HEK293 (cell line): ENCODE results near the gene LMBR1.

Source experiments
- FEZF1 ChIP-seq: fragments of 450-650 bp; formaldehyde crosslinking; IDR thresholded peaks from 2 replicates; pipeline ENCODE4 v1.5.1; 2016; ENCODE audit warnings: missing biosample characterization, missing genetic modification characterization
- GFI1B ChIP-seq: fragments of 450-650 bp; formaldehyde crosslinking; IDR thresholded peaks from 2 replicates; pipeline ENCODE4 v1.5.1; 2016; ENCODE audit warnings: missing biosample characterization, missing genetic modification characterization
- HIC1 ChIP-seq: fragments of 450-650 bp; formaldehyde crosslinking; IDR thresholded peaks from 2 replicates; pipeline ENCODE4 v1.5.1; 2016; ENCODE audit warnings: missing biosample characterization, missing genetic modification characterization
- HOXA7 ChIP-seq: sonication (generic); formaldehyde crosslinking; IDR thresholded peaks from 2 replicates; pipeline ENCODE4 v1.8.1; 2022; ENCODE audit warnings: missing genetic modification reagents, borderline replicate concordance
- KLF1 ChIP-seq: fragments of 450-650 bp; formaldehyde crosslinking; IDR thresholded peaks from 2 replicates; pipeline ENCODE4 v1.5.1; 2016; ENCODE audit warnings: missing biosample characterization, missing genetic modification characterization
- PATZ1 ChIP-seq: fragments of 450-650 bp; formaldehyde crosslinking; IDR thresholded peaks from 2 replicates; pipeline ENCODE4 v1.5.1; 2016; ENCODE audit warnings: missing biosample characterization, missing genetic modification characterization
- ZBTB17 ChIP-seq: fragments of 450-650 bp; formaldehyde crosslinking; IDR thresholded peaks from 2 replicates; pipeline ENCODE4 v1.5.1; 2016; ENCODE audit warnings: missing biosample characterization, missing genetic modification characterization
- ZBTB21 ChIP-seq: fragments of 450-650 bp; formaldehyde crosslinking; IDR thresholded peaks from 2 replicates; pipeline ENCODE4 v1.5.1; 2017; ENCODE audit warnings: missing biosample characterization, missing genetic modification characterization
- ZBTB26 ChIP-seq: fragments of 450-650 bp; formaldehyde crosslinking; optimal IDR thresholded peaks from 2 replicates; pipeline ENCODE3; 2016; ENCODE audit warnings: missing biosample characterization, mild to moderate bottlenecking, missing genetic modification characterization
- ZFHX2 ChIP-seq: fragments of 450-650 bp; formaldehyde crosslinking; conservative IDR thresholded peaks from 2 replicates; pipeline ENCODE4 v1.5.1; 2016; ENCODE audit warnings: missing biosample characterization, missing genetic modification characterization
- ZNF148 ChIP-seq: fragments of 450-650 bp; formaldehyde crosslinking; IDR thresholded peaks from 2 replicates; pipeline ENCODE4 v1.5.0; 2017; ENCODE audit warnings: missing biosample characterization, missing genetic modification characterization, borderline replicate concordance
- ZNF202 ChIP-seq: fragments of 450-650 bp; formaldehyde crosslinking; IDR thresholded peaks from 2 replicates; pipeline ENCODE4 v1.5.1; 2016; ENCODE audit warnings: missing biosample characterization, missing genetic modification characterization, borderline replicate concordance
- ZNF292 ChIP-seq: fragments of 450-650 bp; formaldehyde crosslinking; IDR thresholded peaks from 2 replicates; pipeline ENCODE4 v1.5.1; 2016; ENCODE audit warnings: low read depth, missing biosample characterization, missing genetic modification characterization, borderline replicate concordance
- ZNF311 ChIP-seq: fragments of 450-650 bp; formaldehyde crosslinking; IDR thresholded peaks from 2 replicates; pipeline ENCODE4 v1.5.1; 2017; ENCODE audit warnings: missing biosample characterization, missing genetic modification characterization, borderline replicate concordance
- ZNF366 ChIP-seq: fragments of 450-650 bp; formaldehyde crosslinking; conservative IDR thresholded peaks from 2 replicates; pipeline ENCODE4 v1.5.1; 2016; ENCODE audit warnings: missing biosample characterization, missing genetic modification characterization
- ZNF394 ChIP-seq: fragments of 450-650 bp; formaldehyde crosslinking; IDR thresholded peaks from 2 replicates; pipeline ENCODE4 v1.5.1; 2016; ENCODE audit warnings: missing biosample characterization, missing genetic modification characterization, mild to moderate bottlenecking, moderate library complexity, borderline replicate concordance
- ZNF404 ChIP-seq: fragments of 450-650 bp; formaldehyde crosslinking; IDR thresholded peaks from 2 replicates; pipeline ENCODE4 v1.5.1; 2017; ENCODE audit warnings: missing biosample characterization, missing genetic modification characterization
- ZNF433 ChIP-seq: fragments of 450-650 bp; formaldehyde crosslinking; IDR thresholded peaks from 2 replicates; pipeline ENCODE4 v1.5.1; 2016; ENCODE audit warnings: missing biosample characterization, missing genetic modification characterization, low read depth
- ZNF501 ChIP-seq: fragments of 450-650 bp; formaldehyde crosslinking; IDR thresholded peaks from 2 replicates; pipeline ENCODE4 v1.5.1; 2016; ENCODE audit warnings: missing biosample characterization, missing genetic modification characterization
- ZNF544 ChIP-seq: fragments of 450-650 bp; formaldehyde crosslinking; IDR thresholded peaks from 2 replicates; pipeline ENCODE4 v1.5.0; 2017; ENCODE audit warnings: missing biosample characterization, missing genetic modification characterization
- ZNF549 ChIP-seq: fragments of 450-650 bp; IDR thresholded peaks from 2 replicates; pipeline ENCODE4 v1.5.1; 2018; ENCODE audit warnings: missing biosample characterization, missing genetic modification characterization, mild to moderate bottlenecking, inconsistent platforms, moderate library complexity
- ZNF555 ChIP-seq: fragments of 450-650 bp; formaldehyde crosslinking; conservative IDR thresholded peaks from 2 replicates; pipeline ENCODE4 v1.5.1; 2017; ENCODE audit warnings: missing biosample characterization, mild to moderate bottlenecking, missing genetic modification characterization, inconsistent platforms
- ZNF560 ChIP-seq: fragments of 450-650 bp; formaldehyde crosslinking; IDR thresholded peaks from 2 replicates; pipeline ENCODE4 v1.5.1; 2017; ENCODE audit warnings: missing biosample characterization, missing genetic modification characterization, borderline replicate concordance
- ZNF624 ChIP-seq: fragments of 450-650 bp; formaldehyde crosslinking; IDR thresholded peaks from 2 replicates; pipeline ENCODE4 v1.5.1; 2017; ENCODE audit warnings: missing biosample characterization, missing genetic modification characterization
- ZNF626 ChIP-seq: fragments of 450-650 bp; sonication (Bioruptor Pico); formaldehyde crosslinking; IDR thresholded peaks from 2 replicates; pipeline ENCODE4 v1.5.1; 2018; ENCODE audit warnings: missing biosample characterization, missing genetic modification characterization, inconsistent platforms
- ZNF692 ChIP-seq: fragments of 450-650 bp; formaldehyde crosslinking; IDR thresholded peaks from 2 replicates; pipeline ENCODE4 v1.5.1; 2016; ENCODE audit warnings: missing biosample characterization, missing genetic modification characterization
- ZNF776 ChIP-seq: fragments of 450-650 bp; formaldehyde crosslinking; IDR thresholded peaks from 2 replicates; pipeline ENCODE4 v1.5.0; 2017; ENCODE audit warnings: missing biosample characterization, missing genetic modification characterization, borderline replicate concordance
- ZNF777 ChIP-seq: fragments of 450-650 bp; formaldehyde crosslinking; IDR thresholded peaks from 2 replicates; pipeline ENCODE4 v1.5.1; 2017; ENCODE audit warnings: missing biosample characterization, missing genetic modification characterization, borderline replicate concordance

LMBR1 gene

GRCh38 chr7:156927571-156928405, 34.8 kb upstream of the LMBR1 start (continued):
- no peak for TF ChIP-seq HIC1 (tag by site-specific recombination)
- TF ChIP-seq PATZ1 (tag by site-specific recombination): peak; percentile 33; the same call in 1 of the 2 replicates
- TF ChIP-seq ZNF776: no peak
- TF ChIP-seq ZNF549 (tag by site-specific recombination): no peak
- no peak for TF ChIP-seq ZNF202 (tag by site-specific recombination)
- TF ChIP-seq GFI1B (tag by site-specific recombination): no peak
- TF ChIP-seq ZNF692 (tag by site-specific recombination): no peak
- TF ChIP-seq ZNF626: no peak
- no peak for TF ChIP-seq ZNF366 (tag by site-specific recombination)
- no peak for TF ChIP-seq KLF1
- TF ChIP-seq ZNF148: no peak
- no peak for TF ChIP-seq ZNF560 (tag by site-specific recombination)
- TF ChIP-seq ZNF624: no peak
- TF ChIP-seq ZNF311: no peak
- TF ChIP-seq ZNF544: no peak
- no peak for TF ChIP-seq HOXA7 (CRISPR knock-in tag)
- TF ChIP-seq FEZF1 (tag by site-specific recombination): peak; percentile 59
- TF ChIP-seq ZNF292 (tag by site-specific recombination): no peak
- no peak for TF ChIP-seq ZNF777 (tag by site-specific recombination)
- TF ChIP-seq ZNF501: no peak
- TF ChIP-seq ZFHX2 (tag by site-specific recombination): no peak
- no peak for TF ChIP-seq ZBTB26 (tag by site-specific recombination)
- TF ChIP-seq ZBTB21 (tag by site-specific recombination): no peak; the same call in 1 of the 2 replicates
- TF ChIP-seq ZNF404 (tag by site-specific recombination): no peak
- TF ChIP-seq ZNF394: 0 out of 2 replicates have a peak, but pooled peaks have one; percentile 18
- TF ChIP-seq ZNF555: no peak
- TF ChIP-seq ZBTB17 (tag by site-specific recombination): peak; percentile 68
- TF ChIP-seq ZNF433 (tag by site-specific recombination): no peak
